Peyer's patch (tissue), 4 donors: ENCODE data around the gene HOXA6.

Experiments
- POLR2A ChIP-seq, 2 donors: fragments of 450-650 bp; IDR thresholded peaks; one replicate each; pipeline ENCODE4 v1.5.1; 2017; ENCODE audit warnings: antibody characterized with exemption in 2 of 2, mild to moderate bottlenecking in 2 of 2, moderate library complexity in 2 of 2
- TF ChIP-seq, protein P1 (sequence below), 6 experiments: fragments of 450-650 bp in 4 of 6; fragments of 200-600 bp in 2 of 6; sonication (generic) in 1 of 6; IDR thresholded peaks; one replicate each; pipeline ENCODE4 v1.5.1; 2017 to 2019; ENCODE audit warnings: antibody characterized with exemption in 6 of 6, mild to moderate bottlenecking in 3 of 6, moderate library complexity in 1 of 6

DNA sequence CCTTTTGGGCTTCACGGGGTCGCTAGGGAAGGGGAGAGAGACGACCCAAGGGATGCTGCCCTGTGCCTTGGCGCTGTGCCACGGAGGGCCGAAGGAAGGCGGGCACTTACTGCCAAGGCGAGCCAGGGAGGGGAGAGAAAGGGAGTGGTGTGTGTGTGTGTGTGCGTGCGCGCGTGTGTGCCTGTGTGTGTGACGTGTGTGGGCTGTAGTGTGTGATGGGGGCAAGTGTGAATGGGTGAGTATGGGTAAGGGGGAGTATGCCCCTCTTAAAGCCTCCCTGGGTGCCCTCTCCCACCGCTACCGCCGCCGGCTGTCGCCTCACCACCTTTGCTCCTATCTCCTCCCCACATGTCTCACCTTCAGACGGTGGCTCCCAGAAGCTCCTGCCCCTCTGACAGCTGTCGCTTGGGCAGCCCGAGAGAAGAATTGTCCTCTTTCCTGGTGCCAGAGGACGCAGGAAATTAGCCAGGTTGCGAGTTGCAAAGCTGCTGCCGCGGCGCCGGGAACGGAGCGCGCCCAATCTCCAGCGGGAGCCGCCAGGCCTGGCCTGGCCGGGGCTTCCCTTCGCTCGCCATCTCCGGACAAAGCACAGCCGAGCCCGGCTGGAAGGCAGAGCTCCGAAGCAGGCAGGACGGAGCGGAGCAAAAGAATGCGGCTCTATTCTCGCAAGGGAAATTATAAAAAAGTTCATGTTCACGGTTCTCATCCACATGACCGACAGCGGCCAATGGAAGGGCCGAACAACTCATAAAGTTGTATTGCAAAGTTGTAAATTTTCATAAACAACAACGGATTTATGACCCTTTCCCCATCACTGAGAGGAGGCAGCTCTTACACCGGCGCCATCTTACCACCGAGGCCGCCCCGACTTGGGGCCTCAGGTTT is 4.6 kb upstream of the HOXA6 start, which contains the start of gene HOXA3:
- TF ChIP-seq, protein P1, sequence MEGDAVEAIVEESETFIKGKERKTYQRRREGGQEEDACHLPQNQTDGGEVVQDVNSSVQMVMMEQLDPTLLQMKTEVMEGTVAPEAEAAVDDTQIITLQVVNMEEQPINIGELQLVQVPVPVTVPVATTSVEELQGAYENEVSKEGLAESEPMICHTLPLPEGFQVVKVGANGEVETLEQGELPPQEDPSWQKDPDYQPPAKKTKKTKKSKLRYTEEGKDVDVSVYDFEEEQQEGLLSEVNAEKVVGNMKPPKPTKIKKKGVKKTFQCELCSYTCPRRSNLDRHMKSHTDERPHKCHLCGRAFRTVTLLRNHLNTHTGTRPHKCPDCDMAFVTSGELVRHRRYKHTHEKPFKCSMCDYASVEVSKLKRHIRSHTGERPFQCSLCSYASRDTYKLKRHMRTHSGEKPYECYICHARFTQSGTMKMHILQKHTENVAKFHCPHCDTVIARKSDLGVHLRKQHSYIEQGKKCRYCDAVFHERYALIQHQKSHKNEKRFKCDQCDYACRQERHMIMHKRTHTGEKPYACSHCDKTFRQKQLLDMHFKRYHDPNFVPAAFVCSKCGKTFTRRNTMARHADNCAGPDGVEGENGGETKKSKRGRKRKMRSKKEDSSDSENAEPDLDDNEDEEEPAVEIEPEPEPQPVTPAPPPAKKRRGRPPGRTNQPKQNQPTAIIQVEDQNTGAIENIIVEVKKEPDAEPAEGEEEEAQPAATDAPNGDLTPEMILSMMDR (IDR thresholded peaks at IDR 0.05): no peak
- peak; percentile 88 to 92 for TF ChIP-seq POLR2A (IDR thresholded peaks at IDR 0.05)
